Astrocyte of the cerebellum (primary cell): Measurements from ENCODE around the gene KCNE4.

ENCODE experiments used
- DNase-seq: peaks from one replicate; pipeline ENCODE4 v3.0.0-alpha.2; 2011; ENCODE audit warnings: low read depth
- H3K4me3 ChIP-seq: 2 replicates; pipeline ENCODE4 v1.5.1; 2011; ENCODE audit warnings: mild to moderate bottlenecking, low read depth, low read length, moderate library complexity
- in situ Hi-C: cut with HindIII; loops from 2 replicates; pipeline ENCODE4 v1.10.0; 2017; ENCODE audit warnings: low sequenced_read_pairs
- TF ChIP-seq, protein P1 (sequence below): IDR thresholded peaks from 2 replicates; pipeline ENCODE4 v1.5.1; 2012; ENCODE audit warnings: low read length, low read depth, moderate library complexity, mild to moderate bottlenecking; ENCODE audit errors: missing control alignments

The KCNE4 gene

DNA sequence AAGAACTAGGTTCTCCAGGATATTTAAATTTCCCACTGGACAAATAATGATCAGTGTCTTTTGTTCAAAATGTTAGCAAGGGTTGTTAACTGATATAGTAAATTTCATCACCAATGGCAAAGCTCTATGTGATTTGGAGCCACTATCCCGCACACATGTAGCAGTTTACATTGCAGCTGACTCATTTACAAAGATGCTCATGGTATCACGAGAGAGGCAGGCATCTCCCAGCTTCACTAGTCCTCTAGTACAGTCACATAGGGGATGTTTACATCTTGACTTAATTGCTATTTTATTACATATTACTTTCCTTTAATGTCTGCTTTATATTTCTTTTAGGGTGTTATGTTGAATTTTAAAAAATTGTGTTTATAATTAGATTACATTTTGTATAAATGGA lies 30.7 kb downstream of the KCNE4 start:
- in situ Hi-C loops = no loop called here
- no peak for DNase-seq
- no peak overlapping the region for H3K4me3 ChIP-seq
- TF ChIP-seq, protein P1, sequence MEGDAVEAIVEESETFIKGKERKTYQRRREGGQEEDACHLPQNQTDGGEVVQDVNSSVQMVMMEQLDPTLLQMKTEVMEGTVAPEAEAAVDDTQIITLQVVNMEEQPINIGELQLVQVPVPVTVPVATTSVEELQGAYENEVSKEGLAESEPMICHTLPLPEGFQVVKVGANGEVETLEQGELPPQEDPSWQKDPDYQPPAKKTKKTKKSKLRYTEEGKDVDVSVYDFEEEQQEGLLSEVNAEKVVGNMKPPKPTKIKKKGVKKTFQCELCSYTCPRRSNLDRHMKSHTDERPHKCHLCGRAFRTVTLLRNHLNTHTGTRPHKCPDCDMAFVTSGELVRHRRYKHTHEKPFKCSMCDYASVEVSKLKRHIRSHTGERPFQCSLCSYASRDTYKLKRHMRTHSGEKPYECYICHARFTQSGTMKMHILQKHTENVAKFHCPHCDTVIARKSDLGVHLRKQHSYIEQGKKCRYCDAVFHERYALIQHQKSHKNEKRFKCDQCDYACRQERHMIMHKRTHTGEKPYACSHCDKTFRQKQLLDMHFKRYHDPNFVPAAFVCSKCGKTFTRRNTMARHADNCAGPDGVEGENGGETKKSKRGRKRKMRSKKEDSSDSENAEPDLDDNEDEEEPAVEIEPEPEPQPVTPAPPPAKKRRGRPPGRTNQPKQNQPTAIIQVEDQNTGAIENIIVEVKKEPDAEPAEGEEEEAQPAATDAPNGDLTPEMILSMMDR = no peak

DNA sequence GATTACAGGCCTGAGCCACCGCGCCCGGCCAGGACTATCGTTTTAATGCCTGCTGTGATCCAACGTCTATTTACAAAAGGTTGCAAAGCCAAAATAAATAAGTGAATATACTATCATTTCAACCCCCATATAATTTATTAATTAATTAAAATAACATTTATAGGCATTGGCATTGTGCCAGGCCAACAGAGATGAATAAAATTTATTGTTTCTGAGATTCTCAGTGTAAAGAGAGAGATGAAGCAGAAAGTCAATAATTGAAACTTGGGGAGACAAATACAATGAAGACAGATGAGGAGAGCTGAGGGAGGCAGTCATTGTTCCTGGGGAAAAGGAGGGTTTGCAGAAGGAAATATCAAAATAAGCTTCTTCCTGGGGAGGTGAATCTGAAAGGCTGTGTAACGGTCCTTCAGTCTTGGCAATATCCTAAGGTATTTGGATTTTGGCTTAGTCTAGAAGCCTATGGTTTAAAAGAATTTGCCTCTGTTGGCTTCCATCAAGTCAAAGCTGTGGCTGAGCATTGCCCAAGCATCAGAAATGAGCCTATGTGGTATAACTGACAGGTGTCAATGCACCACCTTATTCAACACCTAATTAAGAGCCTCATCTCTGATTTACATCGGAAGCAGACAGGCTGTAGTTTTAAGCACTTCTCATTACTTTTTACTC lies 31.5 kb downstream of the KCNE4 start:
- TF ChIP-seq, protein P1 = no peak
- in situ Hi-C loops = no loop called here
- H3K4me3 ChIP-seq = no peak overlapping the region
- no peak for DNase-seq

DNA sequence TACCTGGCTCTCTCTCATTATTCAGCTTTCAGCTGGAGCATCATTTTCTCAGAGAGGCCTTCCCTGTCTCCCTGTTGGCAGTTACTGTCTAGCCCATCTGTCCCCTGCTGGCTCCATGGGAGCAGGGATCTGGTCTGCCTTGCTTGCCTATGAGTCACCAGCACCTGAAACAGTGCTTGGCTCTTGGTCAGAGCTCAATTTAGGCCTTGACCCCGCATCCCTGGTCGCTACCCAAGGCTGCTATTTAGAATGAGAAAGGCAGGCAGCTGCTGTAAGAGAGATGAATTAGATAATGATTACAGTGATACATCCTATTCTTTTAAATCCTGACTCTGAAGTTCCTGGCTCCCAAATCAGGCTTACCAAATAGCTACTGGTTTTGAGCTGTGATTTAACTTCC lies 32.9 kb downstream of the KCNE4 start:
- TF ChIP-seq, protein P1 = no peak
- no peak overlapping the region for H3K4me3 ChIP-seq
- DNase-seq = no peak
- in situ Hi-C loops = no loop called here

DNA sequence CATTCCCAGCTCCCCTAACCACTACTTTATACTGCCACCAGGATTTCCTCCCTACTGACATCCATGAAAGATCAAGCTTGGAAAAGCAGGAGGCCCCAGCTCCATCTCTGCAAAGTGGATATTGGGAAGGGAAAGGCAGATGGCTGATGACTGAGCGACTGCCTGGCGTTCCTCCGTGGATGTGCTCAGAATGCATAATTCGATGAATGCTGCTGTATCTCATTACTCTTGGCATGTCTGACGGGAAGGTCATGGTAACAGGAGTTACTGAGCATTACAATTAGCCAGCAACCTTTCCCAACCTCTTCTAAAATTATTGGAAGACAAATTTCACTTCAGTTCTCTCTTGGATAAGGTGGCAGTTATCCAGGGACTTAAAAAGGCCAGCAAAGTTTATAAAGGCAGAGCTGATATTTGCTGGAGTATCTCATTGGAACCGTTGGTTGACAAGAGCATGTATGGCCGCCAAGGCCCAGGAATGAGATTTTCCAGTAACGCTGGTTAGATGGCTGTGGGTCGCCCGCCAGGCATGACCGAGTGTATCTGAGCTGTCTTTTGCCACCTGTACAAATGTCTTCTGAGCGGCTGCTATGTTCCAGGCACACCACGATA lies 34.5 kb downstream of the KCNE4 start:
- in situ Hi-C loops = no loop called here
- no peak for DNase-seq
- no peak overlapping the region for H3K4me3 ChIP-seq
- TF ChIP-seq, protein P1 = no peak

DNA sequence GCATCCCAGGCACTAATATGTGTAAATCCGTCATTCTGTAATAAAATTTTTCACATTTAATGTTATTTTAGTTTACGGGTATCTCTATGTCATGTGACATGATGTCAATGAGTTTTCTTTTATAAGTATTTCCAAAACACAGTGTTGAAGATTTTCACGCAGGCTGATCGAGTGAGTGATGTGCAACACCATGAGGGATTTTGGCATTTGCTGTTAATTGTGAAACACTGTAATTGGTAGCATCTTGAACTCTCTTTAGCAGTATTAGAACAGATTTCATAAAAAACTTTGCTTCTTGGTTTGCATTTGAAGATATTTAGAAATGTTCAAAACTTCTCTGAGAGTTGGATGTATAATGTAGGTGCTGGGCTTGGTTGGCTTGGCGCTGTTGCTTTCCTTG lies 35.5 kb downstream of the KCNE4 start:
- DNase-seq = no peak
- TF ChIP-seq, protein P1 = no peak
- H3K4me3 ChIP-seq = no peak overlapping the region
- in situ Hi-C loops = no loop called here

DNA sequence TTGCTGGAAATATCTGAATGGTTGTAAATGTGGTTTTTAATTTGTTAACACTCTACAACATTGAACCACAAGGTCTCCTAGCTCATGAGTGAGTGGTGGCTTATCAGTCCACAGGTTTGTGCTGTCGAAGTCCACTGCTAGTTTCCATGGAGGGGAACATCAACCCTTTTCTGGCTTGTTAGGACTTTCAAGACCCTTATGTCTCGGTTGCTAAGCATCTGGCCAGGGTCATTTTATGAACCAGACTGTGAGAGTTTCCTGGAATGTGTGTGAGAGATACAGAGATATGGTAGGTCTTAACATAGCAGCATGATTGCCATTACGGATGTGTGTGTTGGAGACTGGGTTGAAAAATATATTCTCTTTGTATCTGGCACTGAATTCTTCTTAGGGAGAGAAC lies 36.9 kb downstream of the KCNE4 start:
- H3K4me3 ChIP-seq = no peak overlapping the region
- in situ Hi-C loops = no loop called here
- DNase-seq = no peak
- TF ChIP-seq, protein P1 = no peak
